CD4-positive, alpha-beta memory T cell (primary cell): ENCODE results near the gene PFKL. TPM values are rescaled to one million over a fixed set of nuclear protein-coding genes. Genes with fewer than 3 reads are reported as not detected.
"Not testable (repeated sequence)": the region's sequence is repeated elsewhere in the genome, so short reads cannot be mapped to it uniquely, and the experiment has no call there.

Experiments used
- CTCF ChIA-PET: fragments of 350-600 bp; sonication (Branson Sonifier 250); formaldehyde crosslinking; loops from one replicate; lab custom pipeline; 2021; ENCODE audit warnings: inconsistent platforms; ENCODE audit not compliant: partially characterized antibody; lab: Charles Lee
- POLR2A ChIA-PET: fragments of 350-600 bp; sonication (Branson Sonifier 250); formaldehyde crosslinking; loops from one replicate; lab custom pipeline; 2021; ENCODE audit not compliant: partially characterized antibody; lab: Charles Lee
- DNase-seq, 5 donors: peaks; one replicate each; pipeline versions ENCODE4 v3.0.0 to v3.0.0-alpha.2; 2020 to 2022; ENCODE audit warnings: mixed read lengths in 1 of 5
- H3K27ac ChIP-seq: one replicate; pipeline ENCODE4 v1.7.0; 2013; ENCODE audit warnings: low read depth, low read length
- H3K27me3 ChIP-seq: 2 replicates; pipeline ENCODE4 v1.7.0; 2013; ENCODE audit warnings: mild to moderate bottlenecking, low read length, moderate library complexity; ENCODE audit not compliant: insufficient read depth
- H3K36me3 ChIP-seq: 2 replicates; pipeline ENCODE4 v1.7.0; 2013; ENCODE audit warnings: mild to moderate bottlenecking, low read length, moderate library complexity; ENCODE audit not compliant: insufficient read depth
- H3K4me1 ChIP-seq: 2 replicates; pipeline ENCODE4 v1.7.0; 2013; ENCODE audit warnings: mild to moderate bottlenecking, low read length, moderate library complexity; ENCODE audit not compliant: insufficient read depth
- H3K4me3 ChIP-seq, 2 donors: one replicate each; pipeline ENCODE4 v1.7.0; 2013; ENCODE audit warnings: low read length in 2 of 2, mild to moderate bottlenecking in 1 of 2
- H3K9me3 ChIP-seq, 2 donors: one replicate each; pipeline ENCODE4 v1.7.0; 2013; ENCODE audit warnings: low read length in 2 of 2, control low read depth in 1 of 2; ENCODE audit not compliant: control insufficient read depth in 1 of 2
- H3K27ac Mint-ChIP-seq, 7 donors: one replicate each; pipeline ENCODE4 v1.8.0; 2020 to 2021; ENCODE audit warnings: mixed read lengths in 7 of 7, mild to moderate bottlenecking in 6 of 7, inconsistent platforms in 3 of 7, moderate library complexity in 3 of 7
- H3K27me3 Mint-ChIP-seq, 2 donors: one replicate each; pipeline ENCODE4 v1.8.0; 2020 to 2021; ENCODE audit warnings: mixed read lengths in 2 of 2
- H3K36me3 Mint-ChIP-seq, 2 donors: one replicate each; pipeline ENCODE4 v1.8.0; 2020 to 2021; ENCODE audit warnings: mixed read lengths in 2 of 2, inconsistent platforms in 1 of 2, mild to moderate bottlenecking in 1 of 2
- H3K4me1 Mint-ChIP-seq, 4 donors: one replicate each; pipeline ENCODE4 v1.8.0; 2020 to 2021; ENCODE audit warnings: mixed read lengths in 4 of 4, mild to moderate bottlenecking in 1 of 4
- H3K4me3 Mint-ChIP-seq, 8 donors: one replicate each; pipeline ENCODE4 v1.8.0; 2020 to 2021; ENCODE audit warnings: mixed read lengths in 8 of 8, mild to moderate bottlenecking in 7 of 8, moderate library complexity in 6 of 8, inconsistent platforms in 3 of 8
- H3K9me3 Mint-ChIP-seq, 8 donors: one replicate each; pipeline ENCODE4 v1.8.0; 2020 to 2021; ENCODE audit warnings: mixed read lengths in 8 of 8, mild to moderate bottlenecking in 5 of 8, inconsistent platforms in 3 of 8, moderate library complexity in 1 of 8
- intact Hi-C: fragments of 100-400 bp; cut with micrococcal nuclease; formaldehyde crosslinking; loops from one replicate; pipeline ENCODE4 v1.15.1; 2023
- polyA plus RNA-seq, 2 donors: library from polyadenylated mRNA; unstranded; fragments of 300-500 nt; fragmentation: Illumina TruSeq; gene quantifications; one replicate each; pipeline ENCODE4 v1.2.3, GENCODE V29; 2021
- total RNA-seq, 2 experiments: library from RNA; stranded (reverse); gene quantifications; one replicate each; pipeline ENCODE4 v1.2.3, GENCODE V29; 2021

The PFKL gene
- total and polyA plus RNA-seq, 4 experiments from 2014 or later, result 132 to 145 (median 139) TPM

DNA sequence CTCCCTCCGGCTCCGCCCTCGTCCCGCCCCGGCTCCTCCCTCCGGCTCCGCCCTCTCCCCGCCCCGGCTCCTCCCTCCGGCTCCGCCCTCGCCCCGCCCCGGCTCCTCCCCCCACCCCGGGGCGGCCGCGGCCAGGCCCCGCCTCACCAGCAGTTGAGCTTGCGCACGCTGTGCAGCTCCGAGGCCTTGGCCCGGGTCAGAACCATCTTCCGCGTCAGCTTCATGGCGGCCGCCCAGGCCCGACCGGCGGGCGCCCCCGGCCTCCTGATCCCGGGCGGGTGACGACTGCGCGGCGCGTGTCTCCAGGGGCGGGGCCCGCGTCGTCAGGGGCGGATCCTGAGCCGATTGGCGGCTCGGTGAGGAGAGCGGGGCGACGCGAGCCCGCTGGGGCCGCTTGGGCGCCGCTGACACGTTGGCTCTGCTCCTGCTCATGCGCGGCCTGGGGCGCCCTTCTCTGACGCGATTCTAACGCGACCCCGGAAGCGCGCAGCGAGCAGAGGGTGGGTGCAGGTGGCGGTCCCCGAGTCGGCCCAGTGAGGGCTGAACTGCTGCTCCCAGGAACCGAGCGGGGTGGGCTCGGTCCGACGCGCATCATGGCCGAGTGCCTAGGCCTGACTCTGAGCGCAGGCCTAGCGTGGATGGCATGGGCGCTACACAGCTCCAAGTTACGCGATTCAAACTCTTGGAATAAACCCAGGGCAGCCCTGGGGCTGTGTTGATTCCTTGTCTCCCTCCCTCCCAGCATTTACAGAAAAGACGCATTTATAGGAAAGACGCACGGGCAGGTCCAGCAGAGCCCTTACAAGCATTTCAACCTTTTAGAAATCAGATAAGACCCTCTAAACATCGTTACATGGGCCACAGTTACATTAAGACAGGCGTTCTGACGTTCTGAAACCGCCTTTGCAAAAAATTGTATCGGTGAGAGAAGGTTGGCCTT, 39.4 kb downstream of the PFKL start, which contains the start of gene CFAP410:
Gene CFAP410, minus strand, starts transcription at position 420 of the 940 bp plus-strand sequence. Its CDS starts 196 bp downstream, at position 224.
- H3K27me3 ChIP-seq, result no peaks in the 10 kb centered on the region
- H3K9me3 Mint-ChIP-seq, result peaks cover 0 to 11% (median 0%) of the 10 kb centered on the region in 8 donors
- H3K4me3 Mint-ChIP-seq, result peak within 1 kb of the TSS; percentile 84 to 98 (median 92)
- ChIA-PET CTCF (no interaction called here), POLR2A (interaction anchor here (0.6 to 2.5 kb wide), 24 partner anchors 9 to 1446 kb away, joined by 3 to 10 read pairs (median 4); partner anchors contain the start of genes ADARB1, NDUFV3, PKNOX1 and PTTG1IP)
- peak within 1 kb of the TSS; percentile 89 to 99 (median 98) for H3K27ac Mint-ChIP-seq
- H3K4me1 Mint-ChIP-seq, result peaks cover 12 to 37% (median 18%) of the 10 kb centered on the region in 4 donors
- peak; percentile 94 to 97 (median 96) for DNase-seq
- intact Hi-C loops, result loop anchor here (1.0 to 10.0 kb wide), 3 partner anchors 116 to 1367 kb away; partner anchors contain the start of genes LRRC3, PKNOX1 and SUMO3
- H3K4me3 ChIP-seq, result peak within 1 kb of the TSS; percentile 87 to 91
- H3K9me3 ChIP-seq, result no peaks in the 10 kb centered on the region
- H3K27me3 Mint-ChIP-seq, result peaks cover 0 to 1% of the 10 kb centered on the region in 2 donors
- H3K4me1 ChIP-seq, result peaks cover 15% of the 10 kb centered on the region
- peaks cover 0 to 23% of the 10 kb centered on the region in 2 donors for H3K36me3 Mint-ChIP-seq
- H3K27ac ChIP-seq, result peak within 1 kb of the TSS; percentile 86
- H3K36me3 ChIP-seq, result peaks cover 5% of the 10 kb centered on the region

DNA sequence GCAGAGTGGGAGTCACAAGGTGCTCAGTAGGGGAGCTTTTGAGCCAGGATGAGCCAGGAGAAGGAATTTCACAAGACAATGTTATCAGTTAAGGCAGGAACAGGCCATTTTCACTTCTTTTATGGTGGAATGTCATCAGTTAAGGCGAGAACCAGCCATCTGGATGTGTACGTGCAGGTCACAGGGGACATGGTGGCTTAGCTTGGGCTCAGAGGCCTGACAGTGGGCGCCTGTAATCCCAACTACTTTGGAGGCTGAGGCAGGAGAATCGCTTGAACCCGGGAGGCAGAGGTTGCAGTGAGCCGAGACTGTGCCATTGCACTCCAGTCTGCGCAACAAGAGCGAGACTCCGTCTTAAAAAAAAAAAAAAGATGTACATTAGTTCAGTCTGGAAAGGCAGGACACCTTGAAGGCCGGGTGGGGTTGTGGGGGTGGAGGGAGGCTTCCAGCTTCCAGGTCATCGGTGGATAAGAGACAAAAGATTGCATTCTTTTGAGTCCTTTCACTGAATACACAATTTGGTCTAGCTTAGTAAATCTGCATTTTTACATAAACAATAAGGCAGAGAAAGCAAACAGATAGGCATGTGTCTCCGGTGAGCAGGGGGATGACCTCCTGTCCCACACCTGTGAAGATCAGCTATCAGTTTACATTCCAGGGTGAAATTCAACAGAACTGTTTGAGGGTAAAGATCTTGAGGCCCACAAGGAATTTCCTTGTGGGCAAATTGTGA, 42.0 kb downstream of the PFKL start:
- CTCF ChIA-PET, result interaction anchor here (0.6 to 0.8 kb wide), 2 partner anchors 39 to 44 kb away, joined by 3 to 4 read pairs; no protein-coding TSS in a partner anchor
- POLR2A ChIA-PET, result interaction anchor here (1.1 kb wide), 1 partner anchor 11 kb away, joined by 3 read pairs; the partner anchor contains the start of gene TRPM2

DNA sequence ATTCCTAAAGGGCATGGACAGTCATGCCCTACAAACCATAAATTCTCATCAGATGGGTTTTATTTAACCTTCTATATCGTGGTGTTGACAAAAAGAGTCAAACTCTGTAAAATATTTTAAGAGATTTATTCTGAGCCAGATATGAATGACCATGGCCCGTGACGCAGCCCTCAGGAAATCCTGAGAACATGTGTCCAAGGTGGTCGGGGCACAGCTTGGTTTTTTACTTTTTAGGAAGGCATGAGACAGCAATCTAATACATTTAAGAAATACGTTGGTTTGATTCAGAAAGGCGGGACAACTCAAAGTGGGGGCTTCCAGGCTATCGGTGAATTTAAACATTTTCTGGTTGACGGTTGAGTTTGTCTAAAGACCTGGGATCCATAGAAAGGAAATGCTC, 43.1 kb downstream of the PFKL start:
- not testable (repeated sequence) for H3K4me3 ChIP-seq

More for the DNA sequence above, 42.0 kb downstream of the PFKL start:
- H3K4me3 ChIP-seq, H3K27ac ChIP-seq, DNase-seq, intact Hi-C loops, H3K36me3 ChIP-seq, H3K4me3 Mint-ChIP-seq, H3K27me3 Mint-ChIP-seq, H3K27me3 ChIP-seq, H3K9me3 ChIP-seq: not testable (repeated sequence)
- Mint-ChIP-seq H3K27ac (peak overlapping the region in 3 of 7 donors; percentile 24 to 99 (median 65)), H3K36me3 (peaks cover 0 to 19% of the 10 kb centered on the region in 2 donors), H3K9me3 (peaks cover 0 to 11% (median 0%) of the 10 kb centered on the region in 8 donors), H3K4me1 (peaks cover 12 to 37% (median 18%) of the 10 kb centered on the region in 4 donors)
- H3K4me1 ChIP-seq, result peaks cover 15% of the 10 kb centered on the region

DNA sequence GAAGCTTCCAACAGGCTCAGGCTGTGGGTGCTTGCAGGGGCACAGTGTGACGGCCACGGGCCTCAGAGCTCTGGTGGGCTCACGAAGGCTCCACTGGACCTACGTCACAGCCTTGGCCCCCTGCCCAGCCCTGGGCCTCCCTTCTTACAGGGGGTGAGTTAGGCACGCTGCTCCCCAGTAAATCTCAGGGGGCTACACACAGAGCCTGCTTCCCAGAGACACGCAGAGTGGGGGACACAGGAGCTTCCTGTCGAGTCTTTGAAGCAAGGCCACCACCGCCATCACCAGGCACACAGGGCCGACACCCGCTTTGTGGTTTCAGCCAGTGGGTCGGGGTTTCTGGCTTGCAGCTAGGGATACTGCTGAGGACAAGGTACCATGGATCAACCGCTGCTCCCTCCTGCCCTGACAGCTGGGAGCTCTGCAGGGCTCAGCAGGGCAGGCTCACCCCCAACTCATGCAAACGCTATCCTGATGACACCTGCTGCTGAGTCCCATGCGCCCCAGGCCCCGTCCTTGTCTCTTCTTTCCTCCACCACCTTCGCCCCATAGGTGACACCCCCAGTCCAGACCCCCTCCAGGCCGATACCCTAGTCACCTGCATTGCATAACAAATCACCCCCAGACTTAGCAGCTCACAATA, 44.8 kb downstream of the PFKL start:
- Histone ChIP-seq H3K9me3 (no peaks in the 10 kb centered on the region), H3K4me1 (peaks cover 8% of the 10 kb centered on the region), H3K4me3 (no peak overlapping the region), H3K36me3 (no peaks in the 10 kb centered on the region), H3K27me3 (no peaks in the 10 kb centered on the region), H3K27ac (no peak overlapping the region)
- peak in 1 of 5 donors; percentile 12 for DNase-seq
- intact Hi-C loops, result no loop called here
- peaks cover 3 to 4% of the 10 kb centered on the region in 2 donors for H3K27me3 Mint-ChIP-seq
- ChIA-PET POLR2A (no interaction called here), CTCF (interaction anchor here (1.3 kb wide), 1 partner anchor 16 kb away, joined by 3 read pairs; no protein-coding TSS in a partner anchor)
- no peaks in the 10 kb centered on the region for H3K9me3 Mint-ChIP-seq
- peak overlapping the region in 2 of 7 donors; percentile 32 to 60 for H3K27ac Mint-ChIP-seq
- peaks cover 0 to under 1% of the 10 kb centered on the region in 2 donors for H3K36me3 Mint-ChIP-seq
- no peak overlapping the region for H3K4me3 Mint-ChIP-seq
- H3K4me1 Mint-ChIP-seq, result peaks cover 6 to 13% (median 10%) of the 10 kb centered on the region in 4 donors

More for the DNA sequence above, 43.1 kb downstream of the PFKL start:
- H3K27me3 Mint-ChIP-seq, H3K9me3 ChIP-seq, intact Hi-C loops, H3K9me3 Mint-ChIP-seq, H3K36me3 ChIP-seq, H3K27me3 ChIP-seq, H3K27ac ChIP-seq, H3K27ac Mint-ChIP-seq, DNase-seq, CTCF ChIA-PET, H3K36me3 Mint-ChIP-seq: not testable (repeated sequence)
- peaks cover 9 to 26% (median 13%) of the 10 kb centered on the region in 4 donors for H3K4me1 Mint-ChIP-seq
- H3K4me3 Mint-ChIP-seq, result peak overlapping the region in 1 of 8 donors; percentile 35
- POLR2A ChIA-PET, result interaction anchor here (1.1 kb wide), 1 partner anchor 10 kb away, joined by 3 read pairs; the partner anchor contains the start of gene TRPM2
- peaks cover 15% of the 10 kb centered on the region for H3K4me1 ChIP-seq

DNA sequence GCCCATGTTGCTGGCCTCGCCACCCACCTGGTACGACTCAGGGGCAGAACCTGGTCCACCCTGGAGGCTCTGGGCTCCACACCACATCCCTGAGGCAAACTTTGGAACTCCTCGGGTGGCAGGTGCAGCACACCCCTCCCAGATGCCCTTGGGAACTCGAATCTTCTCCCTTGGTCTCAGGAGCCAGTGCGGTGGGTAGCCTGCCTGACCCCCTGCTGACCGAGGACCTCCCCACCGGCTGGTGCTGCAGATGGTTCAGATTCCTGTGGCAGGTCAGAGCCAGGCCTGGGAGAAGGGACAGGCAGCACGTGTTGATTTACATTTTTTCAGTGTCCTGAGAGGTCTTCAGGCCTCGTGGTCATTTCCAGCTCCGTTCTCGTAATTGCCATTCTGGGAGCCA, 45.6 kb downstream of the PFKL start:
- H3K4me1 Mint-ChIP-seq, result peaks cover 2 to 6% (median 4%) of the 10 kb centered on the region in 4 donors
- no peaks in the 10 kb centered on the region for H3K27me3 ChIP-seq
- H3K36me3 Mint-ChIP-seq, result no peaks in the 10 kb centered on the region
- H3K9me3 Mint-ChIP-seq, result no peaks in the 10 kb centered on the region
- no peaks in the 10 kb centered on the region for H3K9me3 ChIP-seq
- ChIA-PET POLR2A (no interaction called here), CTCF (no interaction called here)
- no peaks in the 10 kb centered on the region for H3K36me3 ChIP-seq
- H3K27me3 Mint-ChIP-seq, result peaks cover 3 to 4% of the 10 kb centered on the region in 2 donors
- no peaks in the 10 kb centered on the region for H3K4me1 ChIP-seq
- intact Hi-C loops, result no loop called here
- DNase-seq, result peak in 1 of 5 donors; percentile 1
- H3K4me3 Mint-ChIP-seq, result no peak overlapping the region
- H3K27ac ChIP-seq, result no peak overlapping the region
- H3K27ac Mint-ChIP-seq, result no peak overlapping the region
- no peak overlapping the region for H3K4me3 ChIP-seq

DNA sequence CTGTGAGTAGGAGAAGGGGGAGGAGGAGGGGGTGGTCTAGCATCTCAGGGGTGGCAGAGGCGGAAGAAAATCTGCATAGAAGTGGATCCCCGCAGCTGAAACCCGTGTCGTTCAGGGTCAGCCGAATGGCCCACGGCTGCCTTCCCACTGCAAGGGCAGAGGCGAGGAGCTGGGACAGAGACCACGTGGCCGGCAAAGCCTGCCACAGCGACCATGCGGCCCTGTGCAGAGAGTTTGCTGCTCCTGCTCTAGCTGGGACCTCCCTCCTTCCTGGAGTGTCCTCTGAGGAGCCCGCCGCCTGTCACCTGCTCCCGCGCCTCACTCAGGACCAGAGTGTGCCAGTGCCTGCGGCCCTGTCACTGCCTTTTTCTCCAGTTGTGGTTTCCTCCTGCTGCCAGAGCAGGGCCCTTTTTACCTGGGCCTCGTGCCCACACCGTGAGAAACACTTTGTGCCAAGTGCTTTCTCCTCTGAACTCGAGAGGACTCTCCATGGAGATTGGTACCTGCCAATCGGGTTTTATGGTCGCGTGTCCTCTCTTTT, 48.1 kb downstream of the PFKL start:
- intact Hi-C loops, result no loop called here

More for the DNA sequence above, 48.1 kb downstream of the PFKL start:
- no peak for DNase-seq
- H3K4me3 ChIP-seq, result no peak overlapping the region
- POLR2A ChIA-PET, result no interaction called here
- H3K27ac ChIP-seq, result no peak overlapping the region
- H3K4me1 Mint-ChIP-seq, result peaks cover 0 to 13% (median 7%) of the 10 kb centered on the region in 4 donors
- H3K4me3 Mint-ChIP-seq, result no peak overlapping the region
- H3K27ac Mint-ChIP-seq, result no peak overlapping the region
- H3K4me1 ChIP-seq, result peaks cover 9% of the 10 kb centered on the region
- no peaks in the 10 kb centered on the region for H3K36me3 ChIP-seq
- no peaks in the 10 kb centered on the region for H3K36me3 Mint-ChIP-seq
- no peaks in the 10 kb centered on the region for H3K9me3 Mint-ChIP-seq
- CTCF ChIA-PET, result no interaction called here
- peaks cover 4 to 7% of the 10 kb centered on the region in 2 donors for H3K27me3 Mint-ChIP-seq
- H3K9me3 ChIP-seq, result no peaks in the 10 kb centered on the region
- no peaks in the 10 kb centered on the region for H3K27me3 ChIP-seq
